IPS DF 6.9 (cell line): Measurements from ENCODE around the gene GBE1.

Experiments
- DNase-seq: peaks from one replicate; pipeline ENCODE4 v3.0.0-alpha.2; 2013; ENCODE audit warnings: low read depth, low spot score
- H3K27ac ChIP-seq: one replicate; pipeline ENCODE4 v1.5.1; 2013; ENCODE audit warnings: low read length, control low read depth
- H3K27me3 ChIP-seq: 2 replicates; pipeline ENCODE4 v1.6.1; 2013; ENCODE audit warnings: mild to moderate bottlenecking, low read length; ENCODE audit not compliant: control insufficient read depth, insufficient read depth
- H3K36me3 ChIP-seq: 2 replicates; pipeline ENCODE4 v1.6.1; 2013; ENCODE audit warnings: low read length; ENCODE audit not compliant: control insufficient read depth, insufficient read depth
- H3K4me1 ChIP-seq: 2 replicates; pipeline ENCODE4 v1.6.1; 2013; ENCODE audit warnings: low read length; ENCODE audit not compliant: control insufficient read depth, insufficient read depth
- H3K4me3 ChIP-seq: 2 replicates; pipeline ENCODE4 v1.5.1; 2013; ENCODE audit warnings: mild to moderate bottlenecking, low read length
- H3K9me3 ChIP-seq: 2 replicates; pipeline ENCODE4 v1.6.1; 2013; ENCODE audit warnings: low read length, inconsistent platforms; ENCODE audit not compliant: control insufficient read depth, insufficient read depth
- WGBS: extraction: QIAGEN DNeasy Blood & Tissue Kit; methylation state at CpG from one replicate; pipeline ENCODE4 v1.1.7; 2013; ENCODE audit warnings: mixed read lengths, missing lambda C conversion rate; ENCODE audit not compliant: insufficient read length, insufficient coverage; 5-methylcytosine and 5-hydroxymethylcytosine counted together

Gene GBE1

DNA sequence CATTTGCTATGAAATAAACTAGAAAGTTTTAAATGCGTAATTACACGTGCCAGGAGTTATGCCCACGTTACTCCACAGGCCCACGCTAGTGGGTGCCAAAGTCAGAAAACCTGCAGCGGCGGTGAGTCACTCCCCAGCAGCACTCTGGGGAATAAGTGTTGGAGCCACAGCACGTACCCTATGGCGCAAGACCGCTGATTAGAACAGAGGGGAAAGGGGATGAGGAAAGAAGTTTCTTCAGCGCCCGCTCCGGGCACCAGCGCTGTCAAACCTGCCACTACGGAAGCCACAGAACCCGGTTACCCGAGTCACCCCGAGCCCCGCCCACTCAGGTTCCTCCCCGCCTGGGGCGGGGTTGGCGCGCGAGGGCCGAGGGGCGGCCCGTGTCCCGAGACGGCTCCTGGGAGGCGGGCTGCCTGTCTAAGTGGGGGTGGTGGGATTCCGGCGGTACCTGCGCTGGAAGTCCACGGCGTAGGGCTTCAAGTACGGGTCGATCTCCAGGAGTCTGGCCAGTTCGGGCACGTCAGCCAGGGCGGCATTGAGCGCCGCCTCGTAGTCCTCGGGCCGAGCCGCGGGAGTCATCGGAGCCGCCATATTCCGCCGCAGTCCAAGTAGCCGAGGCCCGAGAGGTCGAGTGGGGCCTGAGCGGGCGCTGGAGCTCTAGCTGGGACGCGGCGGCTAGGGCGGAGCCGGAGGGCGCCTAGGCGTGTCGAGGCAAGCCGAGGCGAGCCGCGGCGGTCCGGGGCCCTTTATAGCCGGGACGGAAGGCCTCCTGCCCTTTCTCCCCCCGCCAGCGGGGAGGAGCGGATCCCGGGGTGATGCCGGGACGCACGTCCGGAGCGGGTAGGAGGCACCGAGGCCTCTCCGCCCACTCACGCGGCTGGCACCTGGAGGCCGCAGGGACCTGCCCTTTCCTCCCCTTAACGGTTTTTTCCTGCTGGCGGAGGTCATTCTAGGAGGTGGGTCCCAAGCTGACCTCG is at the start of gene GBE1:
Gene GBE1 (minus strand): TSS at position 722 of the 980 bp plus-strand sequence. CDS start 128 bp downstream, at position 594.
- no peak within 1 kb of the TSS for H3K27ac ChIP-seq
- H3K4me1 ChIP-seq: no peaks in the 10 kb centered on the region
- no peaks in the 10 kb centered on the region for H3K27me3 ChIP-seq
- no peaks in the 10 kb centered on the region for H3K36me3 ChIP-seq
- peak; percentile 61 for DNase-seq
- H3K9me3 ChIP-seq: no peaks in the 10 kb centered on the region
- peak within 1 kb of the TSS; percentile 91; the same call in 1 of the 2 replicates for H3K4me3 ChIP-seq
- WGBS: no CpG with 5 or more reads among the region's 88 CpGs

GRCh38 chr3:81808900-81809299 is 47.5 kb upstream of the GBE1 start:
- no CpG with 5 or more reads among the region's 2 CpGs for WGBS

DNA sequence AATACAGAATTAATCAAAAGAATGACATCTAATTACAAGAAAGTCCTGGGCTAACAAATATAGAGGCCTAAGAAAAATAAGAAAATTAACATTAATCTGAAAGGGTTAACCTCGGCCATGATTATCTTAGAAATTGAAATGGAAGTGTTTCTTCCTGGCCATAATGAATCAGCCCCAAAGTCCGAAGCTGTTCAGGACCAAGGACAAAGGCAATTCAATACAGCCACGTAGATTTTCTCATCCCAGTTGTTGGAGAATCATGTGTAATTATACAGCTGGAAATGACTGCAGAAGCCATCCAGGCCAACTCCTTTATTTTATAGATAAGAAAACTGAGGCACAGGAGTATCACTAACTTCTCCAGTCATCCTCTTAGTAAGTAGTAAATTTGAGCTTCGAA is 38.0 kb upstream of the GBE1 start:
- no peak for DNase-seq
- H3K27me3 ChIP-seq: no peaks in the 10 kb centered on the region
- no peak overlapping the region for H3K27ac ChIP-seq
- WGBS: no CpG with 5 or more reads among the region's 4 CpGs
- no peaks in the 10 kb centered on the region for H3K9me3 ChIP-seq
- no peaks in the 10 kb centered on the region for H3K36me3 ChIP-seq
- no peak overlapping the region for H3K4me3 ChIP-seq
- H3K4me1 ChIP-seq: no peaks in the 10 kb centered on the region

More at GRCh38 chr3:81808900-81809299, 47.5 kb upstream of the GBE1 start:
- DNase-seq: no peak
- Histone ChIP-seq H3K36me3 (no peaks in the 10 kb centered on the region), H3K27ac (no peak overlapping the region), H3K27me3 (no peaks in the 10 kb centered on the region), H3K4me3 (no peak overlapping the region), H3K4me1 (no peaks in the 10 kb centered on the region), H3K9me3 (no peaks in the 10 kb centered on the region)

DNA sequence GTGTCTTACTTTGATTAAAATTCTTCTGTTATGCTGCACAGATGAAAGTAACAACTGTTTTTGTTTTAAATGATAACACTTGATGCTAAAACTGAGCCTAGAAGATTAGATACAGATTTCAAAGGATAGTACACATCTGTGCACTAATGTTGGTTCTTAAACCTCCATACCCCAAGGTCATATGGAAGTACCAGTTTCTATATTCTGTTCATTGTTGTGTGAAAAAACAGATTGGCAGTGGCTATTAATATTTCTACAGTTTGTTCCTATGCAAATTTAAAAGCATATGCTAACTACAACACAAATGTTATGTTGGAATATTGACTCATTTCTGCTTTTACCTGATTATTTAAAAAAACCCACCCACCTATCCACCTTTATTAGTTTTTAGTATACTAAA is 32.0 kb upstream of the GBE1 start:
- Histone ChIP-seq H3K4me1 (no peaks in the 10 kb centered on the region), H3K36me3 (no peaks in the 10 kb centered on the region), H3K9me3 (no peaks in the 10 kb centered on the region), H3K4me3 (no peak overlapping the region), H3K27ac (no peak overlapping the region), H3K27me3 (no peaks in the 10 kb centered on the region)
- DNase-seq: no peak

DNA sequence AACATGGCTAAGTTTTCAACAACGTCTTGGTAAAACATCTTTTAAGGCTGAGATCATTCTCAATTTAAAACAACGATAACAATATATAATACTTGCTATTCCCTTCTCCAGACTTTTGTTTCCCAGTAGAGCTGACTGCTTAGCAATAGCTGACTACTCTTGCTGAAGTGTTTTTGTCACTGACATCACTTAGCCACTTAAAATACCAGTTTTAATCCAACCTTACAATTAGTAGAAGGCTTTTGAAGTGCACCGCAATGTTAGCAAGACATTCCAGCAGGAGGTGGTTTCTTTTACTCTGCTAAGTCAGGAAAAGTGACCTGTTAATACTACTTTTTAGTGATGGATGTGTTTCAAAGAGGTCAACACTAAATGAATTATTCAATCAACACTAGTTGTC is 28.7 kb upstream of the GBE1 start:
- Histone ChIP-seq H3K27ac (no peak overlapping the region), H3K4me3 (no peak overlapping the region), H3K36me3 (no peaks in the 10 kb centered on the region), H3K27me3 (no peaks in the 10 kb centered on the region), H3K9me3 (no peaks in the 10 kb centered on the region), H3K4me1 (no peaks in the 10 kb centered on the region)
- WGBS: no CpG with 5 or more reads among the region's 3 CpGs
- DNase-seq: no peak

- H3K4me3 ChIP-seq: no peak overlapping the region
- H3K27ac ChIP-seq: no peak overlapping the region
- no peaks in the 10 kb centered on the region for H3K36me3 ChIP-seq
- DNase-seq: no peak
- no peaks in the 10 kb centered on the region for H3K9me3 ChIP-seq
- H3K27me3 ChIP-seq: no peaks in the 10 kb centered on the region
- no peaks in the 10 kb centered on the region for H3K4me1 ChIP-seq
These were observed 28.2 kb upstream of the GBE1 start for GRCh38 chr3:81789691-81790090.

DNA sequence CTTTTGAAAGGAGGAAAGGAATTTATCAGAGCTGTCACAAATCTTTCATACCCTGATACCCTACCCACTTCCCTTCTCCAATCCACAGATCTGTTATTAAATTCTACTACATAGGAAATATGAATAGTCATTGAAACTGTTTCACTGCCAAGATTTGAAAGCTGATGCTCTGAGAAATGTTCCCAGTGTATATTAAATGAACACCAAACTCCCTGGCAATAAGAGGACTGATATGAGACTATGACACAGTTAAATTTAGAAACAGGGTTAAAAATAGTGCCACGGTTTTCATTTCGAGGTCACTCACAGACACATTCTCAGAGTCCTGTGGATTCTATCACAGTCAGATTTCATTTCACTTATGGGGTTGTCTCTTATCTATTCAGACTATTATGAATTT is 27.2 kb upstream of the GBE1 start:
- Histone ChIP-seq H3K9me3 (no peaks in the 10 kb centered on the region), H3K36me3 (no peaks in the 10 kb centered on the region), H3K4me1 (no peaks in the 10 kb centered on the region), H3K27me3 (no peaks in the 10 kb centered on the region), H3K27ac (no peak overlapping the region), H3K4me3 (no peak overlapping the region)
- no CpG with 5 or more reads among the region's 2 CpGs for WGBS
- no peak for DNase-seq

DNA sequence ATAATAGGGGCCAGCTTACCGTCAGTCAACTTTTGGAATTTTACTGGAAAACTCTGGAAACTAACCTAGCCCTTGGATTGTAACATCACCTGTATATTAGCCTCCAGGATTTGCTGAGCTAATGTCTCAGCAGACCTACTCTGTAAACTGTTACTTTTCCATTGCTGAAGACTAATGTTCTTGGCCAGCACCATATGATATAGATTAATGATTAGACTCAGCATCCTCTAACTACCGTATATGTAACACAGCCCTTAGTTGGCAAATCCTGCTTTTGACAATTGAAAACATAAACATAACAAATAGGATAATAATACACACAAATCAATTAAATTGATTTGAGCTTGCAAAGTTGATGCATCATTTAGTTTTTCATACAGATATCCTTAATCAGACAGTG is 26.6 kb upstream of the GBE1 start:
- Histone ChIP-seq H3K27ac (no peak overlapping the region), H3K9me3 (no peaks in the 10 kb centered on the region), H3K27me3 (no peaks in the 10 kb centered on the region), H3K36me3 (no peaks in the 10 kb centered on the region), H3K4me1 (no peaks in the 10 kb centered on the region), H3K4me3 (no peak overlapping the region)
- no peak for DNase-seq
- no CpG with 5 or more reads among the region's 2 CpGs for WGBS

GRCh38 chr3:81782585-81782984 is 21.1 kb upstream of the GBE1 start:
- no peaks in the 10 kb centered on the region for H3K36me3 ChIP-seq
- DNase-seq: no peak
- no peak overlapping the region for H3K27ac ChIP-seq
- no peaks in the 10 kb centered on the region for H3K4me1 ChIP-seq
- no peak overlapping the region for H3K4me3 ChIP-seq
- no peaks in the 10 kb centered on the region for H3K27me3 ChIP-seq
- H3K9me3 ChIP-seq: no peaks in the 10 kb centered on the region
- WGBS: no CpG with 5 or more reads among the region's 3 CpGs

DNA sequence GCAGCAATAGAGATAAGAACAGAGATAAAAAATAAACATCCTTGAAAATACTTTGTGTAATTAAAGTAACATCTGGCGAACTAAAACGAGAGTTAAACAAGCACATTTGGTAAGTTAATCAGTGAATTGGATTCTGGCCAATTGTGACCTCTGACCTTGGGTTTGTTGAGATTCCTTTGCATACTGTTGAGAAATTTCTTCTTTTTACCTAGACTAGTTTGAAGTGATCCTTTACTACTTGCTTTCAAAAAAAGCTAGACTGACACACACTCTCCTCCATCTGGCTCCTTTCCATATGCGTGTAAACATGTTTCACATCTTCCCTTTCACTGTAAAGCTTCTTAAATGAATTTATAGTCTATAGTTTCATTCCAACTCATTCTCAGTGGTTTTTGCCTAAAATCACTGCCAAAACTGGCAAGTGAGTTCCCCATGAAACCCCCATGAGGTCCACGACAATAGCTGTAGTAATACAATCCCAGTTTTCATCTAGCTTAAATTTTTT is 17.3 kb upstream of the GBE1 start:
- Histone ChIP-seq H3K4me1 (no peaks in the 10 kb centered on the region), H3K27me3 (no peaks in the 10 kb centered on the region), H3K9me3 (no peaks in the 10 kb centered on the region), H3K27ac (no peak overlapping the region), H3K4me3 (no peak overlapping the region), H3K36me3 (no peaks in the 10 kb centered on the region)
- no peak for DNase-seq
- WGBS: no CpG with 5 or more reads among the region's 4 CpGs

- H3K27ac ChIP-seq: no peak overlapping the region
- H3K4me3 ChIP-seq: no peak overlapping the region
- no peak for DNase-seq
- no peaks in the 10 kb centered on the region for H3K36me3 ChIP-seq
- H3K27me3 ChIP-seq: no peaks in the 10 kb centered on the region
- WGBS: no CpG with 5 or more reads among the region's 2 CpGs
- H3K4me1 ChIP-seq: no peaks in the 10 kb centered on the region
- no peaks in the 10 kb centered on the region for H3K9me3 ChIP-seq
These were observed 15.2 kb upstream of the GBE1 start for GRCh38 chr3:81776643-81777042.
